Subcutaneous adipose tissue (tissue), 4 donors: ENCODE measurements around the gene EPDR1. TPM values are rescaled to one million over a fixed set of nuclear protein-coding genes. Genes with fewer than 3 reads are reported as not detected.

Experiments
- total RNA-seq, 4 donors: library from RNA; depleted of rRNA; stranded (reverse); fragments of >200 nt; gene quantifications; one replicate each; pipeline ENCODE4 v1.1.0, GENCODE V29; 2016
- TF ChIP-seq, protein P1 (sequence below): fragments of 450-650 bp; IDR thresholded peaks from one replicate; pipeline ENCODE4 v1.5.1; 2016; ENCODE audit warnings: low read depth, mild to moderate bottlenecking, control low read depth, antibody characterized with exemption, moderate library complexity

EPDR1 gene
- total RNA-seq, 4 donors from 2014 or later = 14.5 to 53.5 (median 34.9) TPM

DNA sequence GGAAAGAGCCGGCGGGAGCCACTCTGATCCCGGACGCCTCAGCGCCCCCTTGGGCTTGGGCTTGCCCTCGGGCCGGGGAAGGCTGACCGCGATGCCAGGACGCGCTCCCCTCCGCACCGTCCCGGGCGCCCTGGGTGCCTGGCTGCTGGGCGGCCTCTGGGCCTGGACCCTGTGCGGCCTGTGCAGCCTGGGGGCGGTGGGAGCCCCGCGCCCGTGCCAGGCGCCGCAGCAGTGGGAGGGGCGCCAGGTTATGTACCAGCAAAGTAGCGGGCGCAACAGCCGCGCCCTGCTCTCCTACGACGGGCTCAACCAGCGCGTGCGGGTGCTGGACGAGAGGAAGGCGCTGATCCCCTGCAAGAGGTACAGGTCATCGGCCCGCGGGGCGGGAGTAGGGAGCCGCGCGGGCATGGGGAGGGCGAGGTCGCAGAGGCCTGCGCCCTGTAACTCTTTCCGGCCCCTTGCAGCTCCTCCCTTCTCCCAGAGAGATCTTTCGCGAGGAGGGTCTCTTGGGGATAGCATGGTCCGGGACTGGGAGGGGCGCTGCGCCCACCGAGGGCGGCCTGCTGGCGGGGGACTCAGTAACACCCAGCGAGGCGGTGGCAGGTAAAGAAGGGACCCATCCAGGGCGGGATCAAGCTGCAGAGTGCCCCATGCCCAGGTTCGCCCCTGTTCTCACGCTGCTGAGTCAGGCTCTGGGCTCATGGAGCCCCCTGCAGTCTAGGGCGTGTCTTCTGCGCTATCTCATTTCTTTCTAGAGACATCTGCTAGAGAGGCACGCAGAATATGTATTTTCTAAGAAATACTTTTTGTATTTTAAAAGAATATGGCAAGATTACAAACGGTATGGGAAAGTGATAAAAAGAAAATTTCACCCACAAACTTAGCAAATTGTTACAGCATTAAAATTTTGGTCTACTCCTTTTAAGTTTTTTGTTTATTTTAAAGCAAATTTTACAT lies 687 bp downstream of the EPDR1 start:
- TF ChIP-seq, protein P1, sequence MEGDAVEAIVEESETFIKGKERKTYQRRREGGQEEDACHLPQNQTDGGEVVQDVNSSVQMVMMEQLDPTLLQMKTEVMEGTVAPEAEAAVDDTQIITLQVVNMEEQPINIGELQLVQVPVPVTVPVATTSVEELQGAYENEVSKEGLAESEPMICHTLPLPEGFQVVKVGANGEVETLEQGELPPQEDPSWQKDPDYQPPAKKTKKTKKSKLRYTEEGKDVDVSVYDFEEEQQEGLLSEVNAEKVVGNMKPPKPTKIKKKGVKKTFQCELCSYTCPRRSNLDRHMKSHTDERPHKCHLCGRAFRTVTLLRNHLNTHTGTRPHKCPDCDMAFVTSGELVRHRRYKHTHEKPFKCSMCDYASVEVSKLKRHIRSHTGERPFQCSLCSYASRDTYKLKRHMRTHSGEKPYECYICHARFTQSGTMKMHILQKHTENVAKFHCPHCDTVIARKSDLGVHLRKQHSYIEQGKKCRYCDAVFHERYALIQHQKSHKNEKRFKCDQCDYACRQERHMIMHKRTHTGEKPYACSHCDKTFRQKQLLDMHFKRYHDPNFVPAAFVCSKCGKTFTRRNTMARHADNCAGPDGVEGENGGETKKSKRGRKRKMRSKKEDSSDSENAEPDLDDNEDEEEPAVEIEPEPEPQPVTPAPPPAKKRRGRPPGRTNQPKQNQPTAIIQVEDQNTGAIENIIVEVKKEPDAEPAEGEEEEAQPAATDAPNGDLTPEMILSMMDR = no peak

DNA sequence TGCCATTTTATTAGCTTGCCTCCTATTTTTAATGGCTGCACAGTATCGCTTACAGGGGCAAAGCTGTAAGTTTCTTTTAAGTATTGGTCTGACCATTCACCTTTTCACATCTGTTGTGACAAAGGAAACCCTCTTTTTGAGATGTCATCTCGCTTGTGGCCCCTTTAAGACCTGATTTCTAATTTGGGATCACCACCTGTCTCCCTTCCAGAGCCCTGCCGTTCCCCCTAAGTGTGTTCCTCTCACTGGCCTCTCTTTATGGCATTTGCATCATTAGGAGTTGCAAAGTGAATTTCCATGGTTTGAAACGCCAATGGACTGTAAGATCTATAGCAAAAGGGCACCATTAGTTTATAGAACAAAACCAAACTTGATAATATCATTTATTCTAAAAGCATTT lies 1.4 kb downstream of the EPDR1 start:
- TF ChIP-seq, protein P1 = no peak

DNA sequence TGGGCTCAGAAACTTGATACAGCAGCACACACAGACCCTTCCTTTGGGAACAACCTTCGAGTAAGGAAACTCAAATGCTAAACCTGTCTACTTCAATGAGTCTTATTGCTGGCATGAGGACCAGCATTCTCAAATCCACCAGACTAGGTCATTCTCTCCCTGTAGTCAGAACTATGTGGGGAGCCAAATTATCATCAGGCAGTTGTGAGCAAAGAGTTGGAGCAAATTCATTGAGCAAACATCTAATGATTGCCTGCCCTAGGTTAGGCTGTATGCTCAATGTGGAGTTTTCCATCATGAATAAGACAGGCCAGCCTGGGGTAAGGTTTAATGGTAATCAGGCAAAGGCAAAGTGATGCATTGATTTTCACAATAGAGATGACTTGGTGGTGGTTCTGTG lies 3.6 kb downstream of the EPDR1 start:
- TF ChIP-seq, protein P1 = no peak

DNA sequence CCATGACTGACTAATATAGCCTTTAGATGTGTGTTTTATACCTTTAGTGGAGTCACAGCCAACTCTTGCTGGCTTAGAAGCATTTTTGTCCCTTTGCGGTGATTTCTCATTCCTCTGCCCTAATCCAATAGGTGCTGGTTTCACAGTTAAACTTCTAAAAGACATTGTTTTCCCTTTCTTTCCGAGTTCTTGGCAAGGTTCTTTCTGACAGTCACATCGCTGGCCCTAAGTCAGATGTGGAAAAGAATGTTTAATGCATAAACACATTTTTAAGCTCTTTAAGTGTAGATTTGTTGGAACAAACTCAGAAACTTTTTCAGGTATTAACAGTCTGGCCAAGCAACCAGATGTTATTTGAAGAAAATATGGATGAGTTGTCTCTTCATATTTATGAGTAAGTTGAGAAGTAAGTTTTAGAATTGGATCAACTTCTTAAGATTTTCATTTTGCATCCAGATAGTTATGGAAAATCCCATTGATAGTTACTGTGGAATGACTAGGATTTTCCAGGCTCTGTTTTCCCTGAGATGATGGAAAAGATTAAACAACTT lies 4.1 kb downstream of the EPDR1 start:
- TF ChIP-seq, protein P1 = no peak

DNA sequence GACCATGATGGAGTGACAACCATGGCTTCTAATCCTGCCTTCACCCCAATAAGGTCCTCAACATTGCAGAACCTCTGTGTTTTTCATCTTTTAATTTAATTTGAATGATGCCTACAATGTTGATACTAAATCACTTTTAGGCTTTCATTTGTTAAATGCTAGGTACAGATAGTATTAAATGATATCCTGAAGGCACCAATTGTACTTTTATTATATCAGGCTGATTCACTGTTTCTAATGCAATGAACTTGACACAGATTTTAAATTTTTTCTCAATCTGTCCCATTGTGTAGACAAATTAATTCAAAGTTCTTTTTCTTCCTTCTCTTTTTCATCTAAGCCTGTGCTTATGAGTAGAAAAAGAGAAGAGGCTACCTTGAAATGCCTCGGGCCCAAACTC lies 5.2 kb downstream of the EPDR1 start:
- TF ChIP-seq, protein P1 = no peak

DNA sequence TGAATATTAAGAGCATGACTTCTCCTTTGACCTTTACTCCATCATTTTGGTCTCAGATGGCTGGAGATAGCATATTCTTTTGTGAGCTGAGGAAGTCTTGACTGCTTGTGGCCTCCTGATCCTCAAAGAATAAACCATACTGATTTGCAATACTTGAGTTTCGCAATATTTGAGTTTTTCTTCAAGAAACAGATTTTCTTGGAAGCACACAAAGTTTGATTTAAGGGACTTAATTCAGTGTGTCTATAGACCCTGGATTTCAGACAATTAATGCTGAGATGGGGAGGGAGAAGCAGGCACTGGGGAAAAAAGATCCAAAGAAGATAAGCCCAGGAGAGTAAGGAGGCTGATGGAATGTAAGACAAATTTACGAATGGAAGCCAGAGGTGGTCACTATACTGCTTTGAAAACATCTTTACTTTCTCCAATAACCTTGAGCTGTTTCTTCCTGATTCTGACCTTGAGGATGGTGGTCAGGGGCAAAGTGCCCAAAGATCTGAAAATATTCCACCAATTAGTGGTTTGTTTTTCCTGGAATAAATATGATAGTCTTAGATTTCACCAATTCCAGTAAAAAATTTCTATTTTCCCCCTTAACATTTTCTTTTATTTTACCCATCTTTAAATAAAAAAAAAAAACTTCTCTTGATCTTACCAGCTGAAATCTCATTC lies 7.5 kb downstream of the EPDR1 start:
- TF ChIP-seq, protein P1 = no peak

DNA sequence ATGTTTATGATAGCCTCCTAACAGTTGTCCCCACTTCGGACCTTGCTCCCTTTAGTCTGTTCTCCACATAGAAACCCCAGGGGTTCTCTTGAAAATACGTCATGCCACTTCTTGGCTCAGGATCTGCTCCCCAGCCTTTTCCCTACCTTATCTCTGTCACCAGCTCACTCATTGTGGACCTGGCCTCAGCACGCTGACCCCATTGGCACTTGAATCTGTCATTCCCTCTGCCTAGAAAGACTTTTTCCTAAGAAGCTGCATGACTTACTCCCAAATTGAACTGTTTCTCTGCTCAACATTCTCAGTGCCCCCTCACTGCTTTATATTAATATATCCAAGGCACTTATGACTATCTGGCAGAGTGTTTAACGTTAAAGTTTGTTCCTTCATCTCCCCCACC lies 8.4 kb downstream of the EPDR1 start:
- TF ChIP-seq, protein P1 = no peak
